HepG2 (cell line): ENCODE results near the gene SRC. TPM values are rescaled to one million over a fixed set of nuclear protein-coding genes. Genes with fewer than 3 reads are reported as not detected.

ENCODE experiments used
- CEBPG ChIP-seq: IDR thresholded peaks from 2 replicates; pipeline ENCODE4 v1.6.1; 2016
- GMEB1 ChIP-seq: sonication (generic); formaldehyde crosslinking; IDR thresholded peaks from 2 replicates; pipeline ENCODE4 v1.5.1; 2020; ENCODE audit warnings: missing genetic modification reagents, mild to moderate bottlenecking, borderline replicate concordance
- HIC2 ChIP-seq: sonication (generic); formaldehyde crosslinking; IDR thresholded peaks from 2 replicates; pipeline ENCODE4 v1.9.0; 2022; ENCODE audit warnings: low read depth, missing genetic modification reagents
- HNF1B ChIP-seq: sonication (generic); formaldehyde crosslinking; IDR thresholded peaks from 2 replicates; pipeline ENCODE4 v1.5.1; 2020; ENCODE audit warnings: mild to moderate bottlenecking, moderate library complexity, missing genetic modification reagents
- JDP2 ChIP-seq: sonication (generic); formaldehyde crosslinking; IDR thresholded peaks from 2 replicates; pipeline ENCODE4 v1.8.1; 2022; ENCODE audit warnings: missing genetic modification reagents, borderline replicate concordance
- MIER2 ChIP-seq: IDR thresholded peaks from 2 replicates; pipeline ENCODE4 v1.6.1; 2016; ENCODE audit warnings: missing biosample characterization, missing genetic modification reagents
- NR2C2 ChIP-seq: sonication (generic); formaldehyde crosslinking; IDR thresholded peaks from 2 replicates; pipeline ENCODE4 v1.4.0; 2020; ENCODE audit warnings: missing genetic modification reagents, mild to moderate bottlenecking, moderate library complexity, borderline replicate concordance
- NR2F6 ChIP-seq, 2 experiments: IDR thresholded peaks; 2 replicates each; pipeline ENCODE4 v1.6.1; 2016; ENCODE audit warnings: antibody characterized with exemption in 1 of 2, mild to moderate bottlenecking in 1 of 2
- RCOR2 ChIP-seq: IDR thresholded peaks from 2 replicates; pipeline ENCODE4 v1.6.1; 2016; ENCODE audit warnings: missing biosample characterization, missing genetic modification reagents
- SRF ChIP-seq: IDR thresholded peaks from 2 replicates; pipeline ENCODE4 v1.6.1; 2011; ENCODE audit warnings: mild to moderate bottlenecking, low read depth, low read length, moderate library complexity
- SRSF4 ChIP-seq: fragments of 200-400 bp; formaldehyde crosslinking; IDR thresholded peaks from one replicate; pipeline ENCODE4 v1.6.1; 2018; ENCODE audit warnings: mild to moderate bottlenecking, low read depth, low read length, moderate library complexity; ENCODE audit not compliant: poor library complexity, severe bottlenecking
- TGIF2 ChIP-seq: IDR thresholded peaks from 2 replicates; pipeline ENCODE4 v1.6.1; 2016; ENCODE audit warnings: control low read depth, missing compliant biosample characterization
- THAP8 ChIP-seq: sonication (generic); formaldehyde crosslinking; IDR thresholded peaks from 2 replicates; pipeline ENCODE4 v1.5.1; 2020; ENCODE audit warnings: missing genetic modification reagents, mild to moderate bottlenecking, borderline replicate concordance
- TP53 ChIP-seq: sonication (generic); formaldehyde crosslinking; conservative IDR thresholded peaks from 2 replicates; pipeline ENCODE4 v1.4.0; 2020; ENCODE audit warnings: missing genetic modification reagents
- ZBTB21 ChIP-seq: sonication (generic); formaldehyde crosslinking; IDR thresholded peaks from 2 replicates; pipeline ENCODE4 v1.4.0; 2020; ENCODE audit warnings: missing genetic modification reagents
- ZNF138 ChIP-seq: sonication (generic); formaldehyde crosslinking; IDR thresholded peaks from 2 replicates; pipeline ENCODE4 v1.5.0; 2020; ENCODE audit warnings: mild to moderate bottlenecking, low read depth, missing genetic modification reagents
- ZNF276 ChIP-seq: sonication (generic); formaldehyde crosslinking; IDR thresholded peaks from 2 replicates; pipeline ENCODE4 v1.4.0; 2020; ENCODE audit warnings: mild to moderate bottlenecking, low read depth, missing genetic modification reagents
- polyA plus RNA-seq, 8 experiments: library from polyadenylated mRNA; depleted of rRNA in 3 of 8; stranded (reverse) in 7 of 8; unstranded in 1 of 8; fragments of >200 nt; fragmentation: Illumina TruSeq in 4 of 8; extraction: Trizol in 4 of 8; gene quantifications; 2 replicates each; pipeline versions ENCODE4 v1.2.1 to v1.2.3, GENCODE V29; 2011 to 2016; ENCODE audit warnings: low read depth in 4 of 8, missing spikeins in 1 of 8, mixed read lengths in 1 of 8; ENCODE audit not compliant: insufficient read depth in 1 of 8
- total RNA-seq, 5 experiments: library from RNA; depleted of rRNA; stranded (reverse); fragments of >200 nt; fragmentation: Illumina TruSeq; extraction: Trizol; gene quantifications; 2 replicates each; pipeline ENCODE4 v1.2.3, GENCODE V29; 2016; ENCODE audit warnings: low read depth in 1 of 5
- TF ChIP-seq, protein P1 (sequence below): sonication (generic); formaldehyde crosslinking; IDR thresholded peaks from 2 replicates; pipeline ENCODE4 v1.8.0; 2022; ENCODE audit warnings: mild to moderate bottlenecking, missing genetic modification reagents, moderate library complexity

SRC gene
- total and polyA plus RNA-seq, 2 of the 13 experiments (the other 11 are each of a cell fraction or from before 2014, with no cell fraction given) = 54.7 to 192 TPM

- TF ChIP-seq GMEB1 (CRISPR knock-in tag) = no peak
- peak; percentile 62; the same call in 1 of the 2 replicates for TF ChIP-seq HIC2 (CRISPR knock-in tag)
- no peak for TF ChIP-seq TGIF2 (CRISPR knock-in tag)
- TF ChIP-seq NR2F6 (IDR thresholded peaks at IDR 0.05) = peak; percentile 40; the same call in 1 of the 2 replicates
- peak; percentile 80 for TF ChIP-seq NR2F6 (CRISPR knock-in tag; IDR thresholded peaks at IDR 0.05)
- TF ChIP-seq ZNF276 (CRISPR knock-in tag) = no peak; the same call in 1 of the 2 replicates
- no peak for TF ChIP-seq JDP2 (CRISPR knock-in tag)
- no peak for TF ChIP-seq SRF
- TF ChIP-seq SRSF4 = no peak
- no peak for TF ChIP-seq THAP8
- peak; percentile 25; the same call in 1 of the 2 replicates for TF ChIP-seq HNF1B
- peak; percentile 98 for TF ChIP-seq RCOR2 (CRISPR knock-in tag)
- TF ChIP-seq ZNF138 (CRISPR knock-in tag) = no peak
- peak; percentile 60 for TF ChIP-seq NR2C2 (CRISPR knock-in tag)
- peak; percentile 73 for TF ChIP-seq CEBPG
- TF ChIP-seq MIER2 (CRISPR knock-in tag) = 0 out of 2 replicates have a peak, but pooled peaks have one; percentile 11
- TF ChIP-seq, protein P1, sequence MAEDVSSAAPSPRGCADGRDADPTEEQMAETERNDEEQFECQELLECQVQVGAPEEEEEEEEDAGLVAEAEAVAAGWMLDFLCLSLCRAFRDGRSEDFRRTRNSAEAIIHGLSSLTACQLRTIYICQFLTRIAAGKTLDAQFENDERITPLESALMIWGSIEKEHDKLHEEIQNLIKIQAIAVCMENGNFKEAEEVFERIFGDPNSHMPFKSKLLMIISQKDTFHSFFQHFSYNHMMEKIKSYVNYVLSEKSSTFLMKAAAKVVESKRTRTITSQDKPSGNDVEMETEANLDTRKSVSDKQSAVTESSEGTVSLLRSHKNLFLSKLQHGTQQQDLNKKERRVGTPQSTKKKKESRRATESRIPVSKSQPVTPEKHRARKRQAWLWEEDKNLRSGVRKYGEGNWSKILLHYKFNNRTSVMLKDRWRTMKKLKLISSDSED (CRISPR knock-in tag) = no peak
- no peak for TF ChIP-seq TP53
- no peak for TF ChIP-seq ZBTB21 (CRISPR knock-in tag)
Observed at GRCh38 chr20:37398750-37399621, 53.0 kb downstream of the SRC start (continued).
